SK-N-SH treated with all-trans-retinoic acid at 6 μM for 48 hours (cell line): ENCODE data around the gene LCN12.

ENCODE experiments used
- ATAC-seq: fragments of 200-7000 bp; cut with Tn5 transposase; 3 replicates; pipeline ENCODE4 v1.9.1; 2020; ENCODE audit warnings: mild to moderate bottlenecking, moderate library complexity
- BACH2 ChIP-seq: fragments of 250-450 bp; sonication (Bioruptor Pico); IDR thresholded peaks from 2 replicates; pipeline ENCODE4 v1.9.0; 2021; ENCODE audit warnings: mild to moderate bottlenecking, borderline replicate concordance
- CSDC2 ChIP-seq: fragments of 250-450 bp; sonication (Bioruptor Pico); IDR thresholded peaks from 2 replicates; pipeline ENCODE4 v1.5.0; 2020; ENCODE audit warnings: mild to moderate bottlenecking, moderate library complexity
- ESRRG ChIP-seq: fragments of 250-450 bp; sonication (Bioruptor Pico); IDR thresholded peaks from 2 replicates; pipeline ENCODE4 v1.6.1; 2021; ENCODE audit warnings: mild to moderate bottlenecking
- GLIS3 ChIP-seq: fragments of 250-450 bp; sonication (Bioruptor Pico); IDR thresholded peaks from 2 replicates; pipeline ENCODE4 v1.5.0; 2020; ENCODE audit warnings: mild to moderate bottlenecking, moderate library complexity
- ISL1 ChIP-seq: fragments of 250-450 bp; sonication (Bioruptor Pico); IDR thresholded peaks from 2 replicates; pipeline ENCODE4 v2.1.2; 2022; ENCODE audit warnings: mild to moderate bottlenecking, moderate library complexity
- PPARA ChIP-seq: fragments of 250-450 bp; sonication (Bioruptor Pico); IDR thresholded peaks from 2 replicates; pipeline ENCODE4 v1.5.0; 2020; ENCODE audit warnings: mild to moderate bottlenecking, borderline replicate concordance
- RARB ChIP-seq: fragments of 250-450 bp; sonication (Bioruptor Pico); IDR thresholded peaks from 2 replicates; pipeline ENCODE4 v1.8.0; 2021; ENCODE audit warnings: mild to moderate bottlenecking, moderate library complexity
- SNAI2 ChIP-seq: fragments of 250-450 bp; sonication (Bioruptor Pico); IDR thresholded peaks from 2 replicates; pipeline ENCODE4 v1.5.0; 2020; ENCODE audit warnings: mild to moderate bottlenecking, moderate library complexity
- TOX ChIP-seq: fragments of 250-450 bp; sonication (Bioruptor Pico); IDR thresholded peaks from 2 replicates; pipeline ENCODE4 v1.8.0; 2021; ENCODE audit warnings: mild to moderate bottlenecking, moderate library complexity, borderline replicate concordance
- ZC3H10 ChIP-seq: fragments of 250-450 bp; sonication (Bioruptor Pico); IDR thresholded peaks from 2 replicates; pipeline ENCODE4 v1.5.1; 2021; ENCODE audit warnings: mild to moderate bottlenecking, moderate library complexity
- ZFP3 ChIP-seq: fragments of 250-450 bp; sonication (Bioruptor Pico); IDR thresholded peaks from 2 replicates; pipeline ENCODE4 v1.5.0; 2020; ENCODE audit warnings: mild to moderate bottlenecking, moderate library complexity
- ZFP30 ChIP-seq: fragments of 450-650 bp; formaldehyde crosslinking; IDR thresholded peaks from 2 replicates; pipeline ENCODE4 v1.5.0; 2022; ENCODE audit warnings: mild to moderate bottlenecking, moderate library complexity
- ZNF565 ChIP-seq: fragments of 450-650 bp; formaldehyde crosslinking; conservative IDR thresholded peaks from 2 replicates; pipeline ENCODE4 v1.5.0; 2020; ENCODE audit warnings: low read depth, mild to moderate bottlenecking, moderate library complexity
- ZNF8 ChIP-seq: fragments of 450-650 bp; formaldehyde crosslinking; IDR thresholded peaks from 2 replicates; pipeline ENCODE4 v1.5.0; 2020; ENCODE audit warnings: mild to moderate bottlenecking, moderate library complexity
- TF ChIP-seq, protein P1 (sequence below): fragments of 250-450 bp; sonication (Bioruptor Pico); IDR thresholded peaks from 2 replicates; pipeline ENCODE4 v1.8.0; 2020; ENCODE audit warnings: mild to moderate bottlenecking, moderate library complexity, borderline replicate concordance
- TF ChIP-seq, protein P2 (sequence below): fragments of 250-450 bp; sonication (Bioruptor Pico); IDR thresholded peaks from 2 replicates; pipeline ENCODE4 v1.5.0; 2020; ENCODE audit warnings: mild to moderate bottlenecking, moderate library complexity
- TF ChIP-seq, protein P3 (sequence below): fragments of 250-450 bp; sonication (Bioruptor Pico); IDR thresholded peaks from 2 replicates; pipeline ENCODE4 v1.8.0; 2021; ENCODE audit warnings: low read depth, mild to moderate bottlenecking, moderate library complexity, borderline replicate concordance
- TF ChIP-seq, protein P4 (sequence below): fragments of 250-450 bp; sonication (Bioruptor Pico); IDR thresholded peaks from 2 replicates; pipeline ENCODE4 v1.5.1; 2021; ENCODE audit warnings: mild to moderate bottlenecking, moderate library complexity

Gene LCN12

DNA sequence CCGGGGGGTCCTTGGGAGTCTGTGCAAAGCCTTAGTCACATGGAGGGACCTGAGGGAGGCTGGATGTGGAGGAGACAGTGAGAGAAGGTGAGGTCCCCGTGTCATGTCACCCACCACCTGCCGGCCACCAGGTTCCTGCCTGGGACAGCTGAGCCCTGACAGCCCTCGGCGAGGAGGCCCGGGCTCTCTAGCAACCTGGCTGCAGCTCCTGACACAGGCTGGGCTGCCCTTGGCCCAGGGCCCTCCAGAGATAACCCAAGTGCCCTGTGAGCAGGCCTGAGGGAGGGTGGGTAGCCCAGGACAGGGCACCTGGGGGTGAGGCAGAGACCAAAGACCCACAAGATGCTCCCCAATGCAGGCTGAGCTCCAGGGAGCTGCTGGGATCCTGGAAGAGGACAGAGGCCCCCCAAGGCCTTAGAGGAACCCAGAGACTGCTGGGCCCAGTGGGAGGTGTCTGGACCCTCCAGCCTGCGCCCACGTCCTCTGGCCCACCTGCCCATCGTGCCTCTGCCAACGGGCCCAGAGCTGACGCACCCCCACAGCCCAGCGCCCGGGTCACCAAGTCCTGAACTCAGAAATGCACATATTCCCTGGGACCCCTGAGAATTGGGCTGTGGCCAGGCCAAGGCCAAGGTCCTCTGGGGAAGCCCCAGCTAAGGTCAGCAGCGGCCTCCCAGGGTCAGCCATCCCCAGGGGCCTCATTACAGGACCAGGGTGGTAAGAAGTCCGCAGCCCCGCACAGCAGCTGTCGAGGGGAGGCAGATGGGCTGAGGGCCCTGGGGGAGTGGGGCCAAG, 16.5 kb downstream of the LCN12 start:
- ATAC-seq = no peak
- no peak for TF ChIP-seq BACH2
- TF ChIP-seq, all 23 proteins: peak for 0

DNA sequence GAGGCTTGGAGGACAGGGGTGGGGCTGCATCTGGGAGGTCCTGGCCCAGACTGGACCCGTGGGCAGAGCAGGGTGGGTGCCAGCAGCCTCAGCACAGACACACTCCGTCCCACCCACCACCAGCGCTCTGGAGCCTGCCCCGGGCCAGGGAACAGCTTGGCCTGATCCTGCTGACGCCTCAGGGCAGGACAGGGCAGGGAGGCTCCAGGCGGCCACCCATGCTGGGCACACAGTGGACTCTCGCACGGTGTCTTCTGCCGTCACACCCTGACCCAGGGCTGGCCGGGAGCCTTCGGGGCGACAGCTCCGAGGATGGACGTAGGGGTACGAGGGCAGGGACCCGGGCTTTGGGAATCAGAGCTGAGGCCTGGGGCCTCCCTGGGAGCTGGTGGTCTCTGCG, 17.1 kb downstream of the LCN12 start:
- TF ChIP-seq, protein P1, sequence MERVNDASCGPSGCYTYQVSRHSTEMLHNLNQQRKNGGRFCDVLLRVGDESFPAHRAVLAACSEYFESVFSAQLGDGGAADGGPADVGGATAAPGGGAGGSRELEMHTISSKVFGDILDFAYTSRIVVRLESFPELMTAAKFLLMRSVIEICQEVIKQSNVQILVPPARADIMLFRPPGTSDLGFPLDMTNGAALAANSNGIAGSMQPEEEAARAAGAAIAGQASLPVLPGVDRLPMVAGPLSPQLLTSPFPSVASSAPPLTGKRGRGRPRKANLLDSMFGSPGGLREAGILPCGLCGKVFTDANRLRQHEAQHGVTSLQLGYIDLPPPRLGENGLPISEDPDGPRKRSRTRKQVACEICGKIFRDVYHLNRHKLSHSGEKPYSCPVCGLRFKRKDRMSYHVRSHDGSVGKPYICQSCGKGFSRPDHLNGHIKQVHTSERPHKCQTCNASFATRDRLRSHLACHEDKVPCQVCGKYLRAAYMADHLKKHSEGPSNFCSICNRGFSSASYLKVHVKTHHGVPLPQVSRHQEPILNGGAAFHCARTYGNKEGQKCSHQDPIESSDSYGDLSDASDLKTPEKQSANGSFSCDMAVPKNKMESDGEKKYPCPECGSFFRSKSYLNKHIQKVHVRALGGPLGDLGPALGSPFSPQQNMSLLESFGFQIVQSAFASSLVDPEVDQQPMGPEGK (CRISPR knock-in tag) = no peak
- no peak for TF ChIP-seq ZFP3 (CRISPR knock-in tag)
- TF ChIP-seq, protein P2, sequence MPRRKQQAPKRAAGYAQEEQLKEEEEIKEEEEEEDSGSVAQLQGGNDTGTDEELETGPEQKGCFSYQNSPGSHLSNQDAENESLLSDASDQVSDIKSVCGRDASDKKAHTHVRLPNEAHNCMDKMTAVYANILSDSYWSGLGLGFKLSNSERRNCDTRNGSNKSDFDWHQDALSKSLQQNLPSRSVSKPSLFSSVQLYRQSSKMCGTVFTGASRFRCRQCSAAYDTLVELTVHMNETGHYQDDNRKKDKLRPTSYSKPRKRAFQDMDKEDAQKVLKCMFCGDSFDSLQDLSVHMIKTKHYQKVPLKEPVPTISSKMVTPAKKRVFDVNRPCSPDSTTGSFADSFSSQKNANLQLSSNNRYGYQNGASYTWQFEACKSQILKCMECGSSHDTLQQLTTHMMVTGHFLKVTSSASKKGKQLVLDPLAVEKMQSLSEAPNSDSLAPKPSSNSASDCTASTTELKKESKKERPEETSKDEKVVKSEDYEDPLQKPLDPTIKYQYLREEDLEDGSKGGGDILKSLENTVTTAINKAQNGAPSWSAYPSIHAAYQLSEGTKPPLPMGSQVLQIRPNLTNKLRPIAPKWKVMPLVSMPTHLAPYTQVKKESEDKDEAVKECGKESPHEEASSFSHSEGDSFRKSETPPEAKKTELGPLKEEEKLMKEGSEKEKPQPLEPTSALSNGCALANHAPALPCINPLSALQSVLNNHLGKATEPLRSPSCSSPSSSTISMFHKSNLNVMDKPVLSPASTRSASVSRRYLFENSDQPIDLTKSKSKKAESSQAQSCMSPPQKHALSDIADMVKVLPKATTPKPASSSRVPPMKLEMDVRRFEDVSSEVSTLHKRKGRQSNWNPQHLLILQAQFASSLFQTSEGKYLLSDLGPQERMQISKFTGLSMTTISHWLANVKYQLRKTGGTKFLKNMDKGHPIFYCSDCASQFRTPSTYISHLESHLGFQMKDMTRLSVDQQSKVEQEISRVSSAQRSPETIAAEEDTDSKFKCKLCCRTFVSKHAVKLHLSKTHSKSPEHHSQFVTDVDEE (CRISPR knock-in tag) = no peak
- no peak for TF ChIP-seq TOX (CRISPR knock-in tag)
- TF ChIP-seq, protein P3, sequence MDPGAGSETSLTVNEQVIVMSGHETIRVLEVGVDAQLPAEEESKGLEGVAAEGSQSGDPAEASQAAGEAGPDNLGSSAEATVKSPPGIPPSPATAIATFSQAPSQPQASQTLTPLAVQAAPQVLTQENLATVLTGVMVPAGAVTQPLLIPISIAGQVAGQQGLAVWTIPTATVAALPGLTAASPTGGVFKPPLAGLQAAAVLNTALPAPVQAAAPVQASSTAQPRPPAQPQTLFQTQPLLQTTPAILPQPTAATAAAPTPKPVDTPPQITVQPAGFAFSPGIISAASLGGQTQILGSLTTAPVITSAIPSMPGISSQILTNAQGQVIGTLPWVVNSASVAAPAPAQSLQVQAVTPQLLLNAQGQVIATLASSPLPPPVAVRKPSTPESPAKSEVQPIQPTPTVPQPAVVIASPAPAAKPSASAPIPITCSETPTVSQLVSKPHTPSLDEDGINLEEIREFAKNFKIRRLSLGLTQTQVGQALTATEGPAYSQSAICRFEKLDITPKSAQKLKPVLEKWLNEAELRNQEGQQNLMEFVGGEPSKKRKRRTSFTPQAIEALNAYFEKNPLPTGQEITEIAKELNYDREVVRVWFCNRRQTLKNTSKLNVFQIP (CRISPR knock-in tag) = no peak
- TF ChIP-seq RARB (CRISPR knock-in tag) = no peak
- no peak for TF ChIP-seq GLIS3 (CRISPR knock-in tag)
- TF ChIP-seq ESRRG (CRISPR knock-in tag) = no peak
- TF ChIP-seq CSDC2 (CRISPR knock-in tag) = no peak
- no peak for TF ChIP-seq PPARA (CRISPR knock-in tag)
- ATAC-seq = no peak

DNA sequence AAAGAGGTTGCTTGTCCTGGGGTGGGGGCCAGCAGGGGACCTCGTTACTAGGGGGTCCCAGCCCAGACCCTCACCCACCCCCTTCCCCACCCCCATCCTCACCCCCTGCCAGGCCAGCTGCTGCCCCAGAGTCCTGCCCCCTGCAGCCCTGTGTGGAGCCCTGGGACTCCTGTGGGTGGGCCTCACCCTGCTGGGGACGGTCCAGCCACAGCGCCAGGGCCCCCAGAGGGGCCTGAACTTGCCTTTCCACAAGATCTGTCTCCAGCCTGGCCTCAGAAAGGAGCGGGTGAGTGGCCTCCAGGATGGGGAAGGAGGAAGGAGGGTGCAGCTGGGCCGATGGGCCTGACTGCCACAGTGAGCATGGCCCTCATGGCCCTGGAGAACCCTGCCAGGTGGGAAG, 17.7 kb downstream of the LCN12 start:
- TF ChIP-seq, protein P4, sequence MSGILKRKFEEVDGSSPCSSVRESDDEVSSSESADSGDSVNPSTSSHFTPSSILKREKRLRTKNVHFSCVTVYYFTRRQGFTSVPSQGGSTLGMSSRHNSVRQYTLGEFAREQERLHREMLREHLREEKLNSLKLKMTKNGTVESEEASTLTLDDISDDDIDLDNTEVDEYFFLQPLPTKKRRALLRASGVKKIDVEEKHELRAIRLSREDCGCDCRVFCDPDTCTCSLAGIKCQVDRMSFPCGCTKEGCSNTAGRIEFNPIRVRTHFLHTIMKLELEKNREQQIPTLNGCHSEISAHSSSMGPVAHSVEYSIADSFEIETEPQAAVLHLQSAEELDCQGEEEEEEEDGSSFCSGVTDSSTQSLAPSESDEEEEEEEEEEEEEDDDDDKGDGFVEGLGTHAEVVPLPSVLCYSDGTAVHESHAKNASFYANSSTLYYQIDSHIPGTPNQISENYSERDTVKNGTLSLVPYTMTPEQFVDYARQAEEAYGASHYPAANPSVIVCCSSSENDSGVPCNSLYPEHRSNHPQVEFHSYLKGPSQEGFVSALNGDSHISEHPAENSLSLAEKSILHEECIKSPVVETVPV (CRISPR knock-in tag) = no peak
- no peak for TF ChIP-seq PPARA (CRISPR knock-in tag)
- no peak for TF ChIP-seq ZNF8
- TF ChIP-seq ZFP3 (CRISPR knock-in tag) = no peak
- no peak for TF ChIP-seq ZC3H10
- TF ChIP-seq, protein P3 (CRISPR knock-in tag) = no peak
- TF ChIP-seq, protein P2 (CRISPR knock-in tag) = no peak
- no peak for TF ChIP-seq ISL1
- no peak for TF ChIP-seq SNAI2 (CRISPR knock-in tag)
- no peak for TF ChIP-seq ZFP30 (CRISPR knock-in tag)
- TF ChIP-seq ZNF565 = no peak
- TF ChIP-seq, protein P1 (CRISPR knock-in tag) = no peak
- TF ChIP-seq BACH2 = no peak
- no peak for TF ChIP-seq GLIS3 (CRISPR knock-in tag)
- no peak for ATAC-seq
